ENCODE results near the gene LUZP2. TPM values are rescaled to one million over a fixed set of nuclear protein-coding genes. Genes with fewer than 3 reads are reported as not detected.

Gene LUZP2
- total RNA-seq, 3 donors from 2014 or later: 0.96 to 5.0 (median 2.9) TPM

DNA sequence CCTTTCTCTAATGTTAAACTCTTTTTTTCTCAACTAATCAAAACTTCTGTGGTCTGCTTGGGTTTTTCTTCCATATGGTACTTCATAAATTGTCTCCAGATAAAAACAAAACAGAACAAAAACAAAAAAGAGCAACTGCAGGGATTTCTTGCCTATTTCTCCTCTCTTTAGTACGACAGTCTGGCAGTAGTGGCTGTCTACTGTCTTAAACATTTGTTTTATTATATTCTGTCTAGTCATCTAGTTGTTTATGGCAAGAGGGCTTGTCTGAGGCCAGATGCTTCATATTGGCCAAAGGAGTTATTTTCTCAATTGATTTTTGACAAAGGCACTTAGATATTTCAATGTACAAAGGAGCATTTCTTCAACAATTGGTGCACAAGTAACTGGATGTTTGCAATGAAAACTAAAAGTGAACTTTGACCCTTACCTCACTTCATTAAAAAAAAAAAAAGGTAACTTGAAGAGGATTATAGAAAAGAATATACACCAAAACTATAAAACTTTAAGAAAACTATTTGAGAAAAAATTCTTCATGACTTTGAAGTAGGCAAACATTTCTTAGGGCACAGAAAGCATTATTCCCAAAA, 404.2 kb downstream of the LUZP2 start:
- no peak overlapping the region for H3K27ac ChIP-seq
- H3K4me1 ChIP-seq: no peaks in the 10 kb centered on the region
- DNase-seq (ENCODE audit: low spot score in 2 of 2): no peak
- intact Hi-C loops (cut with DNase I; ENCODE audit: low total_unique reads): no loop called here
- H3K9me3 ChIP-seq: peaks cover 0 to 6% of the 10 kb centered on the region in 2 donors
- no peaks in the 10 kb centered on the region for H3K36me3 ChIP-seq
- no peaks in the 10 kb centered on the region for H3K27me3 ChIP-seq
- no peak for TF ChIP-seq POLR2A (IDR thresholded peaks at IDR 0.05)
- no peak overlapping the region for H3K4me3 ChIP-seq

DNA sequence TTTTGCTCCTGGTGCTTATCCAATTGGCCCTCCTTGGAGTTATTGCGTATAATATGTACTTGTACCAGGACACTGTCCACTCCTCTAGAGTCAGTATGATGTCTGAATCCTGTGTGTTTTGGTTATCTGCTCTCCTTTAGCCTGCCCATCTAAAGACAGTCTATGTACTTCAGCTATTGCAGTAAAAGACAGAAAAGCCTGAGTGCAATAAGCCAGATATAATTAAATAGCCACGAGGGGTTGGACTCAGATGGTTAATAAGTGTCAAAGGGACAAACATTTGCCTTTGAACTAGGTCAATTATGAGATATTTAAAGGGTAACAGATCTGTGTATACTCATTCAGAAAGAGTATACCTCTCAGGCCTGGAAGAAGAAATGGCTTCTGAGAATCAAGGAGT, 406.7 kb downstream of the LUZP2 start:
- no peaks in the 10 kb centered on the region for H3K9me3 ChIP-seq
- no peaks in the 10 kb centered on the region for H3K4me1 ChIP-seq
- no peaks in the 10 kb centered on the region for H3K36me3 ChIP-seq
- no peaks in the 10 kb centered on the region for H3K27me3 ChIP-seq
- no peak overlapping the region for H3K27ac ChIP-seq
- H3K4me3 ChIP-seq: no peak overlapping the region
- intact Hi-C loops (cut with DNase I; ENCODE audit: low total_unique reads): no loop called here
- TF ChIP-seq POLR2A (IDR thresholded peaks at IDR 0.05): no peak
- no peak for TF ChIP-seq POLR2AphosphoS5 (IDR thresholded peaks at IDR 0.05)
- TF ChIP-seq, protein P1, sequence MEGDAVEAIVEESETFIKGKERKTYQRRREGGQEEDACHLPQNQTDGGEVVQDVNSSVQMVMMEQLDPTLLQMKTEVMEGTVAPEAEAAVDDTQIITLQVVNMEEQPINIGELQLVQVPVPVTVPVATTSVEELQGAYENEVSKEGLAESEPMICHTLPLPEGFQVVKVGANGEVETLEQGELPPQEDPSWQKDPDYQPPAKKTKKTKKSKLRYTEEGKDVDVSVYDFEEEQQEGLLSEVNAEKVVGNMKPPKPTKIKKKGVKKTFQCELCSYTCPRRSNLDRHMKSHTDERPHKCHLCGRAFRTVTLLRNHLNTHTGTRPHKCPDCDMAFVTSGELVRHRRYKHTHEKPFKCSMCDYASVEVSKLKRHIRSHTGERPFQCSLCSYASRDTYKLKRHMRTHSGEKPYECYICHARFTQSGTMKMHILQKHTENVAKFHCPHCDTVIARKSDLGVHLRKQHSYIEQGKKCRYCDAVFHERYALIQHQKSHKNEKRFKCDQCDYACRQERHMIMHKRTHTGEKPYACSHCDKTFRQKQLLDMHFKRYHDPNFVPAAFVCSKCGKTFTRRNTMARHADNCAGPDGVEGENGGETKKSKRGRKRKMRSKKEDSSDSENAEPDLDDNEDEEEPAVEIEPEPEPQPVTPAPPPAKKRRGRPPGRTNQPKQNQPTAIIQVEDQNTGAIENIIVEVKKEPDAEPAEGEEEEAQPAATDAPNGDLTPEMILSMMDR (IDR thresholded peaks at IDR 0.05): no peak
- DNase-seq (ENCODE audit: low spot score in 2 of 2): no peak

DNA sequence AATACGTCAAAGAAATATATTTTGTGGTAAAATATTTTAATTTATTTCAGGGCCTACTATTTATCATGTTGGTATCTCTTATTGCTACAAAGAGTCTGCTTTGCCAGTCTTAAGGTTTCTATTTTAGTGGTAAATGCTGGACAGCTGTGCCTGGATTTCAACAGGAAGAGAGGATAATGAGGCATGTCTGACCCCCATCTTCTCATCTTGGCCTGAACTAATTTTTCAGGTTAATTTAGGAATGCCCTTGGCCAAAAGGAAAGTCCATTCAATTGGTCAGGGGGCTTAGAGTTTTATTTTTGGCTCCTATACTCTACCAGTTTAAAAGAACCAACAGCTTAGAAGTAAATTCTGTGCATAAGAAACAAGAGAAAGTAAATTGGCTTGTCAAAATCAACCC, 428.2 kb downstream of the LUZP2 start:
- Histone ChIP-seq H3K4me3 (no peak overlapping the region), H3K27me3 (no peaks in the 10 kb centered on the region), H3K36me3 (no peaks in the 10 kb centered on the region), H3K27ac (no peak overlapping the region), H3K9me3 (no peaks in the 10 kb centered on the region), H3K4me1 (no peaks in the 10 kb centered on the region)
- no peak for TF ChIP-seq POLR2AphosphoS5 (IDR thresholded peaks at IDR 0.05)
- no peak for TF ChIP-seq POLR2A (IDR thresholded peaks at IDR 0.05)
- TF ChIP-seq, protein P1 (IDR thresholded peaks at IDR 0.05): no peak
- no peak for DNase-seq (ENCODE audit: low spot score in 2 of 2)
- intact Hi-C loops (cut with DNase I; ENCODE audit: low total_unique reads): no loop called here

DNA sequence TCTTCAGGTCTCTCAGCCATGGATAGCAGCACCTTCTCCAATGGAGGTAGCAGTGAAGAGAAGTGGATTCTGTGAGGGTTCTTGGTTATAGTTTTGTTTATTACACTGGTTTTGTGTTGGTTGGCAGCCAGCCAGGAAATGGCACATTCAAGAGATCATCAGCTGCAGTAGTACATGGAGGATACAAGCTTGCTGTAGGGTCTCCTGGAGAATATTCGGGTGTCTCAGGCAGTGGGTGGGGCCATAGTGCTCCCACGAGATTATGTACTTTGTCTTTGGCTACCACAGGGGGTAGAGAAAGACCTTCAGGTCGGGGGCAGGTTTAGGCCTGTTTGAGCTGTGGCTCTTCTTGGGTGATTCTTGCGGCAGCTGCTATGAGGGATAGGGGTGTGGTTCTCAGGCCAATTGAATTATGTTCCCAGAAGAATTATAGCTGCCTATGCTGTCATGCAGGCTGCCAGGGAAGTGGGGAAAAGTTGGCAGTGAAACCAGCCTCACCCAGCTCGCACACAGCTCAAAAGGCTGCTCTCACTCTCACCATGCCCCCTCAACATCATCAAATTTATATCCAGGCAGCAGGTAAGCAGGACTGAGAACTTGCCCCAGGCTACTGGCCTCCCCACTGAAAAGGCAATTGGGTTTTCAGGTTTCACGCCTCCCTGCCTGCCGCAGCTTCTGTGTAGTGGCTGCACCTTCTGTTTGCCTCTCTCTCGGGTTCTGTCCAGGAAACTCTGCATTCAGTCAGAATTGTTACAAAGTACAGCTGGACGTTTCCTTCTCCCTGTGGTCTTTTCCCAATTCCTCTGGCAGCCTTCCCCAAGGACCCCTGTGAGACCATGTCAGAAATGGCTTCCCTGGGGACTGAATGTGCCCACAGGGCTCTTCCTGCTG, 435.5 kb downstream of the LUZP2 start:
- Histone ChIP-seq H3K27me3 (no peaks in the 10 kb centered on the region), H3K4me3 (no peak overlapping the region), H3K4me1 (no peaks in the 10 kb centered on the region), H3K27ac (no peak overlapping the region), H3K9me3 (peaks cover 0 to 4% of the 10 kb centered on the region in 2 donors), H3K36me3 (no peaks in the 10 kb centered on the region)
- intact Hi-C loops (cut with DNase I; ENCODE audit: low total_unique reads): no loop called here
- no peak for DNase-seq (ENCODE audit: low spot score in 2 of 2)
- no peak for TF ChIP-seq POLR2A (IDR thresholded peaks at IDR 0.05)
- TF ChIP-seq, protein P1 (IDR thresholded peaks at IDR 0.05): no peak
- TF ChIP-seq POLR2AphosphoS5 (IDR thresholded peaks at IDR 0.05): no peak

DNA sequence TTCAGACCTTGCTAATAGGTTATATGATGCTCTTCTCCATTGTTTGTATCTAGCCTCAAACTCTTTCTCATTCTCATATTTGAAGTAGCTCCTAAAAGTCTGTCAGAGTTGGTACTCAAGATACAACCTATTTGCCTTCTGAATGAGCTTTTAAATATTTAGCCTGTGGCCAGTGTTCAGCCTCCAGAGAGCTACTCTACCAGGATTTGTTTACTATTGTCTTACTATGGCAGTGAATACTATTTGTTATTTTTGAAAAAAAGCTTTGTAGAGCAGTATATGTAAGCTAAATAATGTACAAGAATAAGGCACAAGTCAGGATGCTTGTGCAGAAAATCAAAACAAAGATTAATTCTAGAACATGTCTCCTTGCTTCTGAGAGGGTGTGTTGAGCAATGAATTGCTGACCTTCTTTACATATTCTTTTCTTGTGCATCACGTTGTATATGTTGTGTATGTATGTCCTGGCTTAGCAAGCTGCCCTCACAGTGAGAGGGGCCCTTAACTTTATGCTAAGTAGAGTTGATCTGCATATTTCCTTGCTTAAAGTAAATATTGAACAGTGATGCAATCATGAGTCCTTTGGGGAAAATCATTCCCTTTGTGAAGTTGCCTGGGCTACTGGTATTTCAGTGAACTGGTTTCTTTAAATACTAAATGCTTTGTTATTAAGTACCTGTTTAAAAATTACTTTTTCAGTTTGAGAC, 438.0 kb downstream of the LUZP2 start:
- no peaks in the 10 kb centered on the region for H3K36me3 ChIP-seq
- TF ChIP-seq, protein P1 (IDR thresholded peaks at IDR 0.05): no peak
- no peak for TF ChIP-seq POLR2A (IDR thresholded peaks at IDR 0.05)
- no peak for TF ChIP-seq POLR2AphosphoS5 (IDR thresholded peaks at IDR 0.05)
- no peak overlapping the region for H3K4me3 ChIP-seq
- H3K4me1 ChIP-seq: no peaks in the 10 kb centered on the region
- no peak overlapping the region for H3K27ac ChIP-seq
- no peak for DNase-seq (ENCODE audit: low spot score in 2 of 2)
- no peaks in the 10 kb centered on the region for H3K27me3 ChIP-seq
- intact Hi-C loops (cut with DNase I; ENCODE audit: low total_unique reads): no loop called here
- H3K9me3 ChIP-seq: peaks cover 0 to 4% of the 10 kb centered on the region in 2 donors
